OCI-M2 (cell line): ENCODE measurements around the gene ZNF853.

Experiments
- DNase-seq: peaks from one replicate; lab custom pipeline; 2025; ENCODE audit not compliant: unreplicated experiment; lab: John Stamatoyannopoulos, UW

ZNF853 gene

DNA sequence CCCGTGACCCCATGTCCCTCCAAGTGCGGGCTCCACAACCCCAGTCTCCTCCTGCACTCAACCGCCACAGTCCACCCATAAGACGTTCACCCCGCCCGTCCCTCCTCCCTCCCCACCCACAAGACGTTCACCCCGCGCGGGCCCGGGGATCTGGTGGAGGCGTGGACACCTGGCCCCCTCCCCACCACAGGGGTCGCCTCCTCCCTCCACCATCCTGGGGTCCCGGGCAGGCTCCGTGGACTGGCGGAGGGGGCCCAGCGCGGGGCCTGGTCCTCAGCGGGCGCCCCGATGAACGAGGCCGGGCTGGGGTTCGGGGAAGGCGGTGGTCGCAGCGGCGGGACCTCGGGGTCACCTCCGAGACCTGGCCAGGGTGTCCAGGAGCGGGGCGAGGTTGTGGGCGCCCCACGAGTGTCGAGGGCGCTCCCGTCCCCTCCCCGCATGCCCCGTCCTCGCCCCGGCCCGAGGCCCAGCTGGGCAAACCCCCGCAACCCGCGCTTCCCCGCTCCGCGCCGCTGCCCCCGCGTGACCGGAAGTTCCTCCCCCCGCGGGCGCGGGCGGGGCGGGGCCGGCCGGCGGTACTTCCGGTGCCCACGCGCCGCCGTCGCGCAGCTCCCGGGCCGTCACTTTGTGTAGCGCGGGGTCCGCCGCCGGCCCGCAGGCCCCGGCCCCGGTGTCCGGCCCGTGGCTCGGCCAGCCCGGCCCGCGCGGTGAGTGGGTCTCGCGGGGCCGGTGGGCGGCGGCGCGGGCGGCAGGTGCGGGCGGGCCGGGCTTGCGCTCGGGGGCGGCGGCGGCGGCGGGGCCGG is 21.5 kb downstream of the ZNF853 start, which contains the start of gene ZNF316:
ZNF316 (plus strand) TSS at position 578 of the 803 bp plus-strand sequence. CDS start 5,092 bp downstream, outside the sequence.
- DNase-seq = no peak

DNA sequence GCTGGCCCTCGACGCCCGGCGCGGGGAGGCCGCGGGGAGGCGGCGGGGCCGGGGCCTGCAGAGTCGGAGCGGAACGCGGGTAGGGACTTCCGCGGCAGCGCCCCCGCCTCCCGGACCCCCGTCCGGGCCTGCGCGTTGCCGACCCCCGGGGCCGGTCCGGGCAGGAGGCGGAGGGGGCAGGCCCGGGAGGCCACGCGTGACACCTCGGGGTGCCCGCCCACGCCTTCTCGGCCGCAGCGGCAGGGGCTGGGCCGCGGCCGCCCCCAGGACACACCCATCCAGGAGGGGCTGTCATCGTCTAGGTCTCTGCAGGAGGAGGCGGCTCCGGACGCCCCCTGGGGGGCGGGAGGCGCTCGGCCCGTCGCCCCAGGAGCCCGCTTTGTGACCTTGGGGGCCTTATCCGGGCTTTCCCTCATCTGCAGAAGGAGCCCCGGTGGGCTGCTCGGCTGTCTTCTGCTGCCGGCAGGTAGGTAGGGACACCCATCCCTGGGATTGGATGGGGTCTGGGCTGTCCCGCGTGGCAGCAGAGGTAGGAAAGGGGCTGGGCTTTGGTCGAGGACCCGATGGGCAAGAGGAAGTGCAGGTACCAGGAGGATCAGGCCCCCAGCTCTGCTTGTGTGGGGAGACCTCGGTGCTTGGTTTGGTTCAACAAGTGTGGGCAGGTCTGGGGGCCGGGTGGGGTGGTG is 22.3 kb downstream of the ZNF853 start:
- no peak for DNase-seq

DNA sequence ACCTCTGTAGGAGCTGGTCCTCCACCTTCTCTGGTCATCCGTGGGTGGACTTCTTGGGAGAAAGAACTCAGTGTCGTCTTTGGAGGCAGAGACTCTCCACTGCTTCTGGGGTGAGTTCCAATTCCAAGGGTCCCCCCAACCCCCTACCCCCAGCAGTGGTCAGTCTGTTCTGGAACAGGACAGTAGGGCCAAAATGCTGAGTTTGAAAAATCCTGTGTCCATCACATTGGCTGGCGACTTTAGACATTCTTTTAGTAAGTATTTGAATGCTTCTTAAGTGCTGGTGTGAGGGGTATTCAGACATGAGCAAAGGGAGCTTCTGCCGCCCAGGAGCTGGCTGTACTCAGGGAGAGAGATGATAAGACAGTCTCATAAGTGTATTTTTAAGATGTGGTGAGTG is 23.6 kb downstream of the ZNF853 start:
- DNase-seq = no peak

DNA sequence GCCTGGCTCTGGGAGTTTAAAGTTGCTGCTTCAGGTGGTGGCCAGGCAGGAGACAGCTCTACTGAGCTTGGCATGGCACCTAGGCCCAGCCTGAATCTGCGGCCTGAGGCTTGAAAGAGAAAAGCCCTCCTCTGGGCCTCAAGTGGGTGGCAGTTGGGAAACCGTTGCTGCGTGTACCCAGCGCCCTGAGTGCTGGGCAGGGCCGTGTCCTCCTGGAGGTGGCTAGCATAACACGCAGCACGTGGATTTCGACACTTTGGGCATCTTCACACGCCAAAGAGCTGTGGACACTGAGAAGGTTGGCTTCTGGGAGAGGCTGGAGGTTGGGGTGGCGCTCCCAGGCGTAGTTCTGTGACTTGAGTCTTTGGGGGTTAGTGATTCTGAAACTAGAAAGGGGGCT is 24.2 kb downstream of the ZNF853 start:
- no peak for DNase-seq

GRCh38 chr7:6640246-6640721 is 24.9 kb downstream of the ZNF853 start:
- DNase-seq = no peak

GRCh38 chr7:6641305-6642035 is 26.1 kb downstream of the ZNF853 start:
- no peak for DNase-seq

DNA sequence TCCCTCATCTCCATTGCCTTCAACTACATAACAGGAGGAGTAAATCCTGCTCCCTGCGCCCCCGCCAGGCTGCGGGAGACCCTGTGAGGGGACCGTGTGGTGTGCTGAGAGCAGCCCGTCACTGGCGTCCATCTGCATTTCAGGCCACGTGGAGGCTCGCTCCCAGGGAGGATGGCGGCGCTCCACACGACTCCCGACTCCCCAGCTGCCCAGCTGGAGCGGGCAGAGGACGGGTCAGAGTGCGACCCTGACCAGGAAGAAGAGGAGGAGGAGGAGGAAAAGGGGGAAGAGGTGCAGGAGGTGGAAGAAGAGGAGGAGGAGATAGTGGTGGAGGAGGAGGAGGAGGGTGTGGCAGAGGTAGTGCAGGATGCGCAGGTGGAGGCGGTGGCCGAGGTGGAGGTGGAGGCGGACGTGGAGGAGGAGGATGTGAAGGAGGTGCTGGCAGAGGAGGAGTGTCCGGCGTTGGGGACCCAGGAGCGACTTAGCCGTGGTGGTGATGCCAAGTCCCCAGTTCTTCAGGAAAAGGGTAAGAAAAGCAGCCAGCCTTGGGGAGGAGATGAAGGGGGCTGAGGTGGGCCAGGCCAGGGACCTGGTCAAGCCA is 26.9 kb downstream of the ZNF853 start:
- no peak for DNase-seq

- no peak for DNase-seq
Measured at GRCh38 chr7:6642861-6643640, 27.6 kb downstream of the ZNF853 start.

GRCh38 chr7:6643915-6644625 is 28.7 kb downstream of the ZNF853 start:
- no peak for DNase-seq

- no peak for DNase-seq
Measured at GRCh38 chr7:6644728-6645127, 29.3 kb downstream of the ZNF853 start.

DNA sequence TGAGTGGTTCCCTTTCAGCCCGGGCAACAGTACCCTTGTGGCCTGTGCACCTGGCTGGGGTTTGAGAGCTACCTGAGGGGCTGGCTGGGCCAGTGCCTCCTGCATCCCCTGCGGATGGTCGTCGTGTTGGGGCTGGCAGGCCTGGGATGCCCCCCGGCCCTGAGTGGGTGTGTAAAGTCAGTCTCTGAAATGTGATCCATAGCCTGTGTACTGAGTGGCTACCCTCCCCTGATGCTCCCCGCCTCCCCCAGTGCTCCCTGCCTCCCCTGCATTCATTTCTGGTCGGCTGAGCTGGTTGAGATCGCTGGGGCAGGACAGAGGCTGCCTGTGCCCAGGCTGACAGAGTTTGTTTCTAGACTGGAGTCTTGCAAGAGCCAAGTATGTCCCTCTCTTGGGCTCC is 31.1 kb downstream of the ZNF853 start:
- no peak for DNase-seq

GRCh38 chr7:6647080-6647479 is 31.7 kb downstream of the ZNF853 start:
- no peak for DNase-seq

DNA sequence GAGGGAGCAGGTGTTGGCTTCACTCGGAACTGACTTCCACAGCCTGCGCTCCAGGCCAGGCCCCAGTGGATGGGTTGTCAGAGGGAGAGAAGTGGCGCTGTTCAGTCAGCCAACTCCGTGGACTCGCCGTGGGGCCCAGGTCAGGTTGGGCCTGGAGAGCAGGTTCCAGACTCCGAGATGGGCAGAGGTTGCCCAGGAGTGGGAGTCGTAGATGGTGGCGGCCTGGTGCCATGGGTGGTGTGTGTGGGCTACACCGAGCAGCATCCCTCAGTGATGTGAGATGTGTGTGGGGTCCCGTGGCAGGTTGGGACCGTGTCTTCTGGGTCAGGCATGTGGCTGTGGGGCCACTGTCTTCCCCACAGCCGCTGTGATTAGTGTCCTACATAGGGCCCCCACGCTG is 32.1 kb downstream of the ZNF853 start:
- DNase-seq = no peak

DNA sequence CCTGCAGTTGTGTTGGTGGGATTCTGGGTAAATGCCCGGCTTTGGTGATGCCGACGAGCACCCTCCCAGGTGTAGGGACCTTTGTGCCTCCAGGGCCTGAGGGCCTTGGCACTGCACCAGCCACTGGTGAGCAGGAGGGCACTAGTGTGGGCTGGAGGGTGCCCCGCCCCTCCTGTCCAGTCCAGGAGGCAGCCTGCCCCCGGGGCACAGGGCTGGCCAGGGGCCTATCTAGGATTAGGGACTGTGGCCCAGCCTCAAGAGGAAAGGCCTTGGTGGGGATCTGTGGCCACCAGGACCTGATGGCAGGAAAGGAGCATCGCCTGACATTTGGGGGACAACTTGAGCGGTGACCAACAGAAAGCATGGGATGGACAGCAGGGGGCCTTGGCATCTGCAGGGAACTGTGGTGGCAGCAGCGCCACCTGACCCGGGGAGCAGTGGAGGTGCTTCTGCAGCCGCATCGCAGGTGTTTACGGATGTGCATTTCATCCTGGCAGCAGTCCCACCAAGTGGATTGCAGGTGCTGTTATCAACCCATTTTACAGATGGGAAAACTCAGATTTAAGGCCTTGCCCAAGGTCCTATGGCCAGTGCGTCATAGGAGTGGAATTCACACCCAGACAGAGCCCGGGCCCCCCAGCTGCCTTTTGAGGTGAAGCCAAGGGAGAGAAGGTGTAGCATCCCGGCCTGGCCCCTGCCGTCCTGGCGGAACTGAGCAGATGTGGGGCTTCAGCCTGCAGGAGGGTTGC is 32.8 kb downstream of the ZNF853 start:
- DNase-seq = no peak

DNA sequence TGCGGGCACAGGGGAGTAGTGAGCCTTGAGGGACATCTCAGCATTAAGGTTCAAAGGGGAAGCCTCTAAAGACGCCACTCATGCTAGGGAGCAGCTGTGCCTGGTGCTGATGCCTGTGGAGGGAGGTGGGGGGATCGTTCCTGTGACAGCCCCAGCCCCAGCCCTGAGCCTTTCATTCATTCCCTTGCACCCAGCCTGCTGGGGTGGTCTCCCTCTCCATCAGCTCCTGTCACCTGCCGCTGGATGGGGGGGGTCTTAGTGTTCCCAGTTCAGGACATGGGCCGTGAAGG is 33.4 kb downstream of the ZNF853 start:
- no peak for DNase-seq

DNA sequence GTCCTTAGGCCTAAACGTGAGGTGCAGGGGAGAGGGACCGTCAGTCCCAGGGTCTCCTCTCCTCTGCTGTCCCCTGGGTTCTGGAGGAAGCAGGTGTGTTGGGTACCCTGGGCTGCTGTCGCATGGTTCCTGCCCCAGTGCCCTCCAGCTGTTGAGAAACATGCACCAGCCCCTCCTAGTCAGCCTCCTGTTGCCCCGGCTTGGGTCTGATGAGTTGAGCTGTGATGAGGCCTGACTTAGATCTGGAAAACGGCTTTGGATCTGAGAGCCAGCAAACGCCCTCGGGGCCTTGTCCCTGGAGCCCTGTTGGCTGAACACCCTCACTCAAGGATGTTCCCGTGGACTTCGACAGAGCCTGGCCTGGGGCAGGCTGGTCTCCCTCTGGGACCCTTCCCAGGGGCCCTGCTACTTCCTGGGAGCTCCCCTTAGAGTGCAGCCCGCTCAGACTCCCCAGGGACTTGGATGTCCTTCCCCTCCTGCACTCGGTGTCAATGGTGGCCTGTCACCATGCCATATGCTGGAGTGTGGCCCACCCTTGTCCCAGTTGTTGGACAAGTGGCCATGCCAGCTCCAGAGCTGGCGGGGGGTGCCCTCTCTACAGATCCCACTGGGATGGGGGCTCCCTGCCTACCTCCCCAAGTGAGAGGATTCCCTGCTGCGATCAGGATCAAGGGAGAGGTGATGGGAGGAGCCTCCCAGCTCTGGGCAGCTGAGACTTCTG is 34.0 kb downstream of the ZNF853 start:
- DNase-seq = no peak

GRCh38 chr7:6650086-6650485 is 34.7 kb downstream of the ZNF853 start:
- DNase-seq = no peak

GRCh38 chr7:6650521-6651011 is 35.2 kb downstream of the ZNF853 start:
- DNase-seq = no peak
